Trophoblast cell (in vitro differentiated cells and primary cell): Measurements from ENCODE around the gene CD248.
A peak's percentile ranks its signal among the peaks of the same experiment; 100 is the strongest.

Source experiments
- DNase-seq, 2 donors: peaks; one replicate each; pipeline ENCODE4 v3.0.0-alpha.2; 2016
- H2AFZ ChIP-seq: 2 replicates; pipeline ENCODE4 v1.6.1; 2013; ENCODE audit warnings: low read length, moderate library complexity, mild to moderate bottlenecking; ENCODE audit not compliant: insufficient read depth, poor library complexity
- H2AK5ac ChIP-seq: 2 replicates; pipeline ENCODE4 v1.6.1; 2013; ENCODE audit warnings: mild to moderate bottlenecking, low read length
- H2BK120ac ChIP-seq: 2 replicates; pipeline ENCODE4 v1.6.1; 2013; ENCODE audit warnings: low read length, mild to moderate bottlenecking, moderate library complexity; ENCODE audit not compliant: insufficient read depth, poor library complexity
- H2BK12ac ChIP-seq: 2 replicates; pipeline ENCODE4 v1.6.1; 2013; ENCODE audit warnings: mild to moderate bottlenecking, low read length, moderate library complexity
- H2BK5ac ChIP-seq: 2 replicates; pipeline ENCODE4 v1.6.1; 2013; ENCODE audit warnings: low read length, low read depth, moderate library complexity, mild to moderate bottlenecking; ENCODE audit not compliant: poor library complexity
- H3K14ac ChIP-seq: 2 replicates; pipeline ENCODE4 v1.6.1; 2013; ENCODE audit warnings: mild to moderate bottlenecking, low read length
- H3K18ac ChIP-seq: 2 replicates; pipeline ENCODE4 v1.6.1; 2013; ENCODE audit warnings: mild to moderate bottlenecking, low read length
- H3K23ac ChIP-seq: 2 replicates; pipeline ENCODE4 v1.6.1; 2013; ENCODE audit warnings: low read length
- H3K27ac ChIP-seq: 2 replicates; pipeline ENCODE4 v1.5.1; 2013; ENCODE audit warnings: low read depth, mild to moderate bottlenecking, inconsistent platforms, low read length, moderate library complexity
- H3K27me3 ChIP-seq: 2 replicates; pipeline ENCODE4 v1.6.1; 2013; ENCODE audit warnings: inconsistent platforms, mild to moderate bottlenecking, low read length, moderate library complexity; ENCODE audit not compliant: insufficient read depth
- H3K36me3 ChIP-seq, 2 experiments: 1 replicate in 1 of 2; 2 replicates in 1 of 2; pipeline ENCODE4 v1.6.1; 2013; ENCODE audit warnings: low read length in 2 of 2, mild to moderate bottlenecking in 2 of 2, moderate library complexity in 1 of 2; ENCODE audit not compliant: insufficient read depth in 2 of 2, control insufficient read depth in 1 of 2
- H3K4ac ChIP-seq: 2 replicates; pipeline ENCODE4 v1.6.1; 2013; ENCODE audit warnings: low read depth, mild to moderate bottlenecking, low read length, moderate library complexity
- H3K4me1 ChIP-seq, 2 experiments: 1 replicate in 1 of 2; 2 replicates in 1 of 2; pipeline ENCODE4 v1.6.1; 2013; ENCODE audit warnings: low read length in 2 of 2, mild to moderate bottlenecking in 2 of 2, moderate library complexity in 1 of 2; ENCODE audit not compliant: insufficient read depth in 2 of 2, control insufficient read depth in 1 of 2
- H3K4me2 ChIP-seq: 2 replicates; pipeline ENCODE4 v1.6.1; 2013; ENCODE audit warnings: inconsistent platforms, mild to moderate bottlenecking, low read length, moderate library complexity
- H3K4me3 ChIP-seq: 2 replicates; pipeline ENCODE4 v1.5.1; 2013; ENCODE audit warnings: mild to moderate bottlenecking, low read depth, low read length, inconsistent platforms
- H3K79me1 ChIP-seq: one replicate; pipeline ENCODE4 v1.6.1; 2013; ENCODE audit warnings: low read length
- H3K79me2 ChIP-seq: 2 replicates; pipeline ENCODE4 v1.6.1; 2013; ENCODE audit warnings: low read length, mild to moderate bottlenecking; ENCODE audit not compliant: control insufficient read depth, insufficient read depth, poor library complexity
- H3K9ac ChIP-seq: 2 replicates; pipeline ENCODE4 v1.6.1; 2013; ENCODE audit warnings: mild to moderate bottlenecking, low read length
- H3K9me3 ChIP-seq: 2 replicates; pipeline ENCODE4 v1.6.1; 2013; ENCODE audit warnings: low read depth, mild to moderate bottlenecking, control low read depth, inconsistent platforms, low read length; ENCODE audit not compliant: insufficient read depth
- H4K12ac ChIP-seq: 2 replicates; pipeline ENCODE4 v1.6.1; 2013; ENCODE audit warnings: low read depth, mild to moderate bottlenecking, low read length, moderate library complexity
- H4K8ac ChIP-seq: 2 replicates; pipeline ENCODE4 v1.6.1; 2013; ENCODE audit warnings: low read depth, mild to moderate bottlenecking, low read length, moderate library complexity
- H4K91ac ChIP-seq: one replicate; pipeline ENCODE4 v1.6.1; 2013; ENCODE audit warnings: low read depth, mild to moderate bottlenecking, low read length, moderate library complexity
- WGBS: extraction: QIAGEN DNeasy Blood & Tissue Kit; methylation state at CpG from one replicate; pipeline ENCODE4 v1.1.7; 2013; ENCODE audit warnings: missing lambda C conversion rate; ENCODE audit not compliant: insufficient read length, insufficient coverage; ENCODE audit errors: extremely low coverage; 5-methylcytosine and 5-hydroxymethylcytosine counted together

Gene CD248

GRCh38 chr11:66287211-66287888 lies 29.5 kb downstream of the CD248 start:
- H3K4me3 ChIP-seq = no peak overlapping the region
- no peak overlapping the region for H3K27ac ChIP-seq
- H3K4me1 ChIP-seq = peaks cover 12 to 15% of the 10 kb centered on the region in 2 experiments
- DNase-seq = no peak
- no peak overlapping the region for H2BK120ac ChIP-seq
- H3K14ac ChIP-seq = no peak overlapping the region
- H3K4me2 ChIP-seq = peak overlapping the region; percentile 62
- H3K23ac ChIP-seq = no peak overlapping the region
- H3K9me3 ChIP-seq = peaks cover under 1% of the 10 kb centered on the region
- H2BK5ac ChIP-seq = no peak overlapping the region
- no peak overlapping the region for H4K91ac ChIP-seq
- no peak overlapping the region for H4K12ac ChIP-seq
- peaks cover 14% of the 10 kb centered on the region for H3K27me3 ChIP-seq
- no CpG with 5 or more reads among the region's 10 CpGs for WGBS
- peaks cover 27 to 34% of the 10 kb centered on the region in 2 experiments for H3K36me3 ChIP-seq
- H2AK5ac ChIP-seq = peak overlapping the region; percentile 43
- H4K8ac ChIP-seq = no peak overlapping the region
- no peak overlapping the region for H3K18ac ChIP-seq
- no peak overlapping the region for H3K4ac ChIP-seq
- peaks cover 8% of the 10 kb centered on the region for H3K79me1 ChIP-seq
- no peak overlapping the region for H3K9ac ChIP-seq
- H2BK12ac ChIP-seq = no peak overlapping the region
- H2AFZ ChIP-seq = no peak overlapping the region
- peaks cover 10% of the 10 kb centered on the region for H3K79me2 ChIP-seq

GRCh38 chr11:66286699-66287098 lies 30.1 kb downstream of the CD248 start:
- Histone ChIP-seq H2BK12ac (no peak overlapping the region), H3K27me3 (peaks cover 8% of the 10 kb centered on the region), H3K79me2 (peaks cover 10% of the 10 kb centered on the region), H2AK5ac (no peak overlapping the region), H3K14ac (no peak overlapping the region), H4K8ac (no peak overlapping the region), H2AFZ (no peak overlapping the region), H3K36me3 (peaks cover 27 to 34% of the 10 kb centered on the region in 2 experiments), H2BK5ac (no peak overlapping the region), H4K12ac (no peak overlapping the region), H3K9me3 (no peaks in the 10 kb centered on the region), H3K4ac (no peak overlapping the region), H2BK120ac (no peak overlapping the region), H3K4me3 (no peak overlapping the region), H4K91ac (no peak overlapping the region), H3K23ac (no peak overlapping the region), H3K4me1 (peaks cover 12 to 15% of the 10 kb centered on the region in 2 experiments), H3K4me2 (no peak overlapping the region), H3K79me1 (peaks cover 8% of the 10 kb centered on the region), H3K18ac (no peak overlapping the region), H3K9ac (no peak overlapping the region), H3K27ac (no peak overlapping the region)
- no peak for DNase-seq
- WGBS = no CpG with 5 or more reads among the region's 5 CpGs

GRCh38 chr11:66285250-66285947 lies 31.4 kb downstream of the CD248 start:
- no CpG with 5 or more reads among the region's 13 CpGs for WGBS
- no peak overlapping the region for H3K23ac ChIP-seq
- H3K27me3 ChIP-seq = no peaks in the 10 kb centered on the region

GRCh38 chr11:66284526-66285078 lies 32.2 kb downstream of the CD248 start:
- no CpG with 5 or more reads among the region's 16 CpGs for WGBS
- no peak overlapping the region for H3K14ac ChIP-seq

More at GRCh38 chr11:66285250-66285947, 31.4 kb downstream of the CD248 start:
- H4K91ac ChIP-seq = no peak overlapping the region
- no peak overlapping the region for H3K4me3 ChIP-seq
- no peak for DNase-seq
- H3K18ac ChIP-seq = no peak overlapping the region
- H3K4me2 ChIP-seq = no peak overlapping the region
- no peak overlapping the region for H2BK12ac ChIP-seq
- H2BK5ac ChIP-seq = no peak overlapping the region
- no peak overlapping the region for H2AK5ac ChIP-seq
- no peak overlapping the region for H2AFZ ChIP-seq
- H3K79me2 ChIP-seq = peaks cover 10% of the 10 kb centered on the region
- H3K14ac ChIP-seq = no peak overlapping the region
- H3K4ac ChIP-seq = no peak overlapping the region
- no peak overlapping the region for H3K27ac ChIP-seq
- H3K79me1 ChIP-seq = peaks cover 8% of the 10 kb centered on the region
- H3K9ac ChIP-seq = no peak overlapping the region
- H3K36me3 ChIP-seq = peaks cover 27 to 34% of the 10 kb centered on the region in 2 experiments
- H3K4me1 ChIP-seq = peaks cover 12 to 15% of the 10 kb centered on the region in 2 experiments
- no peak overlapping the region for H4K8ac ChIP-seq
- no peak overlapping the region for H4K12ac ChIP-seq
- H2BK120ac ChIP-seq = no peak overlapping the region
- no peaks in the 10 kb centered on the region for H3K9me3 ChIP-seq

More at GRCh38 chr11:66284526-66285078, 32.2 kb downstream of the CD248 start:
- Histone ChIP-seq H4K8ac (no peak overlapping the region), H3K79me2 (peaks cover 10% of the 10 kb centered on the region), H3K4me3 (no peak overlapping the region), H2BK5ac (no peak overlapping the region), H2AK5ac (no peak overlapping the region), H2AFZ (no peak overlapping the region), H3K18ac (no peak overlapping the region), H3K27ac (no peak overlapping the region), H4K91ac (no peak overlapping the region), H3K27me3 (no peaks in the 10 kb centered on the region), H3K4me2 (no peak overlapping the region), H3K79me1 (peaks cover 8% of the 10 kb centered on the region), H3K4ac (no peak overlapping the region), H3K36me3 (peaks cover 27 to 34% of the 10 kb centered on the region in 2 experiments), H2BK120ac (no peak overlapping the region), H2BK12ac (no peak overlapping the region), H4K12ac (no peak overlapping the region), H3K9ac (no peak overlapping the region), H3K9me3 (no peaks in the 10 kb centered on the region), H3K23ac (no peak overlapping the region), H3K4me1 (peaks cover 7 to 8% of the 10 kb centered on the region in 2 experiments)
- DNase-seq = no peak
